Fibroblast of lung (primary cell): ENCODE data around the gene NRG4.

Experiments used
- CTCF ChIP-seq, 2 donors: IDR thresholded peaks in 1 of 2; conservative IDR thresholded peaks in 1 of 2; 1 replicate in 1 of 2; 2 replicates in 1 of 2; pipeline ENCODE4 v1.5.1; 2011 to 2012; ENCODE audit warnings: low read length in 2 of 2, control low read depth in 1 of 2, inconsistent platforms in 1 of 2, low read depth in 1 of 2, mild to moderate bottlenecking in 1 of 2
- EZH2 ChIP-seq: IDR thresholded peaks from 2 replicates; pipeline ENCODE4 v1.5.1; 2012; ENCODE audit warnings: low read length, control low read depth, mild to moderate bottlenecking; ENCODE audit errors: missing control alignments

DNA sequence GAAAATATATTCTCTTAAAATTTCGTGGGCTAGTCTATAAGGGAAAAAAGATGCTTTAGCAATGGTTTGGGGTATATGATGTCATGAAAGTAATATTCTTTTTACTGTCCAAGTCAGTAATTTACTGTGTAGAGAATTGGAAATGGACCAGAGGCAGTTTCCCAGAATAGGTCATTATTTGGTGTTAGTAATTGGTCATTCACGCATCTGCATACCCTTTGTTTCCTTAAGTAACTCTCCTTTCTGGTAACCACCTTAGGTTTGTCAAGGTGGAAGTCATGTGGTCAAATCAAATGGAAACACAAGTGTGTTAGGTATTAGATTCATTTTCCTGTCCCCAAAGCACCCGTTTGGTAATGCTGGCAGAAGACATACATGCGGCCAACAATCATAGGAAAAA is 84.6 kb downstream of the NRG4 start:
- TF ChIP-seq EZH2 (no peak), CTCF (conservative IDR thresholded peaks at IDR 0.05 in 1 of 2, IDR thresholded peaks at IDR 0.05 in 1 of 2; ENCODE audit: low read depth in 1 of 2, low read length in 2 of 2) (peak in 1 of 2 donors; percentile 5)
